ENCODE results near the gene PTMS. TPM values are rescaled to one million over a fixed set of nuclear protein-coding genes. Genes with fewer than 3 reads are reported as not detected.
A peak's percentile ranks its signal among the peaks of the same experiment; 100 is the strongest.

The PTMS gene
- total RNA-seq, 1 experiment from 2014 or later: 370 TPM

- H3K9me3 Mint-ChIP-seq: no peaks in the 10 kb centered on the region
- POLR2A ChIA-PET: interaction anchor here (1.0 to 1.3 kb wide), 2 partner anchors 11 to 18 kb away, joined by 3 read pairs; partner anchors contain the start of genes COPS7A and MLF2
- peak overlapping the region; percentile 85 for H3K27ac Mint-ChIP-seq
Measured at GRCh38 chr12:6734506-6735387, 31.4 kb upstream of the PTMS start.

More at GRCh38 chr12:6734506-6735387, 31.4 kb upstream of the PTMS start:
- TF ChIP-seq ATF3 (CRISPR knock-in tag; conservative IDR thresholded peaks at IDR 0.05) (no peak), ATF2 (CRISPR knock-in tag; IDR thresholded peaks at IDR 0.05; ENCODE audit: borderline replicate concordance, low read depth) (no peak), IRF2 (CRISPR knock-in tag; IDR thresholded peaks at IDR 0.05; ENCODE audit: borderline replicate concordance, low read depth) (no peak), MAX (CRISPR knock-in tag; IDR thresholded peaks at IDR 0.05) (no peak), ATF1 (CRISPR knock-in tag; IDR thresholded peaks at IDR 0.05) (no peak), FOXP4 (CRISPR knock-in tag; IDR thresholded peaks at IDR 0.05) (no peak), MXD4 (CRISPR knock-in tag; IDR thresholded peaks at IDR 0.05; ENCODE audit: borderline replicate concordance) (no peak), ZNF416 (CRISPR knock-in tag; IDR thresholded peaks at IDR 0.05) (no peak), ERG (CRISPR knock-in tag; IDR thresholded peaks at IDR 0.05) (no peak), HMGA2 (CRISPR knock-in tag; IDR thresholded peaks at IDR 0.05) (no peak), NR2C2 (CRISPR knock-in tag; IDR thresholded peaks at IDR 0.05) (no peak), FOXK1 (CRISPR knock-in tag; IDR thresholded peaks at IDR 0.05) (no peak), ZNF281 (CRISPR knock-in tag; IDR thresholded peaks at IDR 0.05) (no peak)
- Mint-ChIP-seq H3K36me3 (peaks cover 14% of the 10 kb centered on the region), H3K27me3 (ENCODE audit: low read depth) (no peaks in the 10 kb centered on the region), H3K4me3 (no peak overlapping the region), H3K4me1 (peaks cover 8% of the 10 kb centered on the region)
- CTCF ChIA-PET: interaction anchor here (0.9 to 1.9 kb wide), 5 partner anchors 11 to 90 kb away, joined by 3 to 7 read pairs (median 4); partner anchors contain the start of genes COPS7A and PTMS
- no peak for ATAC-seq
- DNase-seq (ENCODE audit: low spot score): no peak

All from WTC11 (cell line).